KMS-11 (cell line): ENCODE data around the gene TSPAN3.

Experiments
- H2AFZ ChIP-seq: fragments of 200-600 bp; sonication (generic); 2 replicates; pipeline ENCODE4 v1.6.1; 2016; ENCODE audit warnings: antibody characterized with exemption, mixed run types, low read depth
- H3K27ac ChIP-seq: fragments of 200-600 bp; sonication (generic); 2 replicates; pipeline ENCODE4 v1.6.1; 2016; ENCODE audit warnings: mild to moderate bottlenecking, mixed run types
- H3K27me3 ChIP-seq: fragments of 200-600 bp; sonication (generic); 2 replicates; pipeline ENCODE4 v1.6.1; 2017; ENCODE audit warnings: mild to moderate bottlenecking, low read depth, mixed run types, moderate library complexity; ENCODE audit not compliant: insufficient read depth
- H3K36me3 ChIP-seq: fragments of 200-600 bp; sonication (generic); 2 replicates; pipeline ENCODE4 v1.6.1; 2017; ENCODE audit warnings: mild to moderate bottlenecking, mixed run types; ENCODE audit not compliant: insufficient read depth
- H3K4me1 ChIP-seq: fragments of 200-600 bp; sonication (generic); 2 replicates; pipeline ENCODE4 v1.6.1; 2016; ENCODE audit warnings: mild to moderate bottlenecking, low read depth, mixed run types; ENCODE audit not compliant: poor library complexity, severe bottlenecking
- H3K4me2 ChIP-seq: fragments of 200-600 bp; sonication (generic); 2 replicates; pipeline ENCODE4 v1.7.0; 2016; ENCODE audit warnings: mild to moderate bottlenecking, mixed run types
- H3K4me3 ChIP-seq: fragments of 200-600 bp; sonication (generic); IDR thresholded peaks from 2 replicates; pipeline ENCODE4 v1.6.1; 2017; ENCODE audit warnings: low read depth, low read length, mixed read lengths; ENCODE audit not compliant: insufficient read depth
- H3K79me2 ChIP-seq: fragments of 200-600 bp; sonication (generic); 2 replicates; pipeline ENCODE4 v1.6.1; 2016; ENCODE audit warnings: low read depth, mixed run types; ENCODE audit not compliant: insufficient read depth
- H3K9ac ChIP-seq: fragments of 200-600 bp; sonication (generic); 2 replicates; pipeline ENCODE4 v1.6.1; 2016; ENCODE audit warnings: mild to moderate bottlenecking, mixed run types
- H4K20me1 ChIP-seq: fragments of 200-600 bp; sonication (generic); 2 replicates; pipeline ENCODE4 v1.6.1; 2016; ENCODE audit warnings: mild to moderate bottlenecking, mixed run types; ENCODE audit not compliant: insufficient read depth
- CTCF ChIP-seq: fragments of 200-600 bp; sonication (generic); conservative IDR thresholded peaks from 2 replicates; pipeline ENCODE4 v1.6.1; 2017; ENCODE audit warnings: low read depth, mild to moderate bottlenecking, antibody characterized with exemption, low read length, moderate library complexity, mixed read lengths

Gene TSPAN3

GRCh38 chr15:77046704-77047412, 24.1 kb downstream of the TSPAN3 start:
- Histone ChIP-seq H3K27ac (no peak overlapping the region), H3K79me2 (no peaks in the 10 kb centered on the region; the same call in 1 of the 2 replicates), H3K4me2 (no peak overlapping the region), H3K27me3 (no peaks in the 10 kb centered on the region), H2AFZ (no peak overlapping the region), H3K9ac (no peak overlapping the region), H4K20me1 (no peaks in the 10 kb centered on the region), H3K4me3 (no peak overlapping the region), H3K4me1 (peaks cover 3% of the 10 kb centered on the region), H3K36me3 (peaks cover 5% of the 10 kb centered on the region; the same call in 1 of the 2 replicates)
- no peak for TF ChIP-seq CTCF

- Histone ChIP-seq H3K36me3 (peaks cover 5% of the 10 kb centered on the region; the same call in 1 of the 2 replicates), H3K9ac (no peak overlapping the region), H2AFZ (no peak overlapping the region), H3K4me3 (no peak overlapping the region), H4K20me1 (no peaks in the 10 kb centered on the region), H3K27me3 (no peaks in the 10 kb centered on the region), H3K27ac (no peak overlapping the region), H3K4me1 (peaks cover 3% of the 10 kb centered on the region), H3K4me2 (no peak overlapping the region), H3K79me2 (no peaks in the 10 kb centered on the region; the same call in 1 of the 2 replicates)
- TF ChIP-seq CTCF: no peak
Measured at GRCh38 chr15:77045985-77046384, 24.9 kb downstream of the TSPAN3 start.

GRCh38 chr15:77044228-77045042, 26.5 kb downstream of the TSPAN3 start:
- Histone ChIP-seq H3K27me3 (no peaks in the 10 kb centered on the region), H3K36me3 (peaks cover 5% of the 10 kb centered on the region; the same call in 1 of the 2 replicates), H3K79me2 (no peaks in the 10 kb centered on the region; the same call in 1 of the 2 replicates), H3K4me3 (no peak overlapping the region), H3K4me1 (peaks cover 3% of the 10 kb centered on the region), H2AFZ (no peak overlapping the region), H3K4me2 (no peak overlapping the region), H4K20me1 (no peaks in the 10 kb centered on the region), H3K27ac (no peak overlapping the region), H3K9ac (no peak overlapping the region)
- TF ChIP-seq CTCF: no peak

- H3K27ac ChIP-seq: no peak overlapping the region
- H2AFZ ChIP-seq: no peak overlapping the region
- peaks cover 3% of the 10 kb centered on the region for H3K4me1 ChIP-seq
- H4K20me1 ChIP-seq: no peaks in the 10 kb centered on the region
- H3K36me3 ChIP-seq: peaks cover 5% of the 10 kb centered on the region; the same call in 1 of the 2 replicates
- no peak overlapping the region for H3K4me3 ChIP-seq
- H3K27me3 ChIP-seq: no peaks in the 10 kb centered on the region
- no peak overlapping the region for H3K4me2 ChIP-seq
- no peaks in the 10 kb centered on the region; the same call in 1 of the 2 replicates for H3K79me2 ChIP-seq
- no peak for TF ChIP-seq CTCF
- no peak overlapping the region for H3K9ac ChIP-seq
Measured at GRCh38 chr15:77042955-77043920, 27.7 kb downstream of the TSPAN3 start.
